ENCODE results near the gene TLE6.
"Not testable (repeated sequence)": the region's sequence is repeated elsewhere in the genome, so short reads cannot be mapped to it uniquely, and the experiment has no call there.

Gene TLE6

GRCh38 chr19:2977001-2977745 lies at the start of gene TLE6:
TLE6 (plus strand) TSS chr19:2977564; CDS start chr19:2978234, 670 bp downstream.
- DNase-seq = peak; percentile 91 to 92

- no peak for DNase-seq
Observed at GRCh38 chr19:2933490-2933910, 43.9 kb upstream of the TLE6 start.

DNA sequence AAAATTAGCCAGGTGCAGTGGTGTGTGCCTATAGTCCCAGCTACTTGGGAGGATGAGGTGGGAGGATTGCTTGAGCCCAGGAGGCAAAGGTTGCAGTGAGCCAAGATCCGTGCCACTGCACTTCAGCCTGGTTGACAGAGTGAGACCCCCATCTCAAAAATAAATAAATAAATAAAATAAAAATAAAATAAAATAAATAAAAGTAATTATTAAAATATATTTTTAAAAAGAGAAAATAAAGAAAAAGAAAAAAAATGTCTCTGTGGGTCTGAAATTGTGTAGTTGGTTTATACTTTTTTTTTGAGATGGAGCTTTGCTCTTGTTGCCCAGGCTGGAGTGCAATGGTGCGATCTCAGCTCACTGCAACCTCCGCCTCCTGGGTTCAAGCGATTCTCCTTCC lies 41.5 kb upstream of the TLE6 start:
- DNase-seq = not testable (repeated sequence)

DNA sequence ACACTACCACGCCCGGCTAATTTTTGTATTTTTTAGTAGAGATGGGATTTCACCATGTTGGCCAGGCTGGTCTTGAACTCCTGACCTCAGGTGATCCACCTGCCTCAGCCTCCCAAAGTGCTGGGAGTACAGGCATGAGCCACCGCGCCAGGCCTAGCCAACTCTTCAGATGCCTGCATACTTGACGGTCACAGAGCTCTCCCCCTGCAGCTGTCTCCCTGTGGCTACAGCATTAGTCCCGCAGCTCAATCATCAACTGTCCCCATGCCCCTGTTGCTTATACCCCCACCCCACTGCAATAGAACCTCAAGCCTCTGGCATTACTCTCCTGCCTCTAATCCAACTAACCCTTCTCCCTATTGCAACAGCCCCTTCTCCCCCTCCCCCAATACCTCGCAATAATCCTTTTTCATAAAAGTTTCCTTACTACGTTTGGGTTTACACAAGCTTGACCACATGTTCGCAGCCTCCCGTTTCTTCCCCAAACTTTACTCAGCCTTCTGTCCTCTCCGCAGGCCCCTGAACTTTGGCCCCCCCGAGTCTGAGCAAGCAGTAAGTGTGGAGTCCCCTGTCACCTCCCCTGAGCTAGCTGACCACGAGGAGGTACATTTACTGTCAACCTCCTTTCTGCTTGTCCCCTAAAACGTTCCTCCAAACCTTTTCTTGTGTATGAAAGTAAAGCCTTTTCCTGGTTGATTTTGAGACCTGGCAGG lies 34.3 kb upstream of the TLE6 start:
- no peak for DNase-seq

GRCh38 chr19:2944403-2944774 lies 33.0 kb upstream of the TLE6 start:
- no peak for DNase-seq

DNA sequence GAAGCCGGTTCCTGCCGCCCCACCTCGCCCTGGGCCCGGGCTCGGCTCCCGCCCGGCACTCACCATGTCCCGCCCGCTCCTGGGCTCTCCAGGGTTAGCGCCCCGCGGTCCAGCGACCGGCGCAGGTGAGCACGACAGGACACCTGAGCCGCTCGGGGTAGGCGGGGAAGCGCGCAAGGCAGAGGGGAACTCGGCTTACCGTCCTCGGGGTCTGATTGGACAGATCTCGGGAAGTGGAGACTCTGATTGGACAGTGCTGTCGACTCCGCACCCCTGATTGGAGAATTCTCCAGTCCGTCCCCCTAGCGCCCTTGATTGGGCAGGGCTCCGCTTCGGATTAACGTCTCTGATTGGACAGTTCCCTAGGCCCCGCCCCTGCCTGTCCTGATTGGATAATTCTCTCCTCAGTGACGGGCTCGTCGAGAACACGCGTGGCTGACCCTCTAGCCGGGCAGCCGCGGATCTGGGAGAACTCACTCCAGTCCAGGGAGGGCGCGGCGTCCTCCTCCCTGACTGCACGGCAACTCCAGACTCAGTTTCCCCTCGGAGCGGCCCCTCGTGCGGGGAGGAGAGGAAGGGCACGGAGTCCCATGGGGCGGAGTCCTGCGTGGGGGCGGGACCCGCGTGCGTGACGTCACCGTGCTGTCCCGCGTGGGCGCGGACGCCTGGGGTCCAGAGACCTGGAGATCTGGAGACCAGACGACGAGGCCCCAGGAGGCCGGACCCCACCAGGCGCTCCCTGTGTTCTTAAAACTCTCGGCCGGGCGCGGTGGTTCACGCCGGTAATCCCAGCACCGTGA lies 32.4 kb upstream of the TLE6 start, which contains the start of gene ZNF77:
TSS of gene ZNF77 (minus strand) at position 197 of the 800 bp plus-strand sequence. CDS start at position 66, 131 bp downstream.
- DNase-seq = peak; percentile 99 to 100

GRCh38 chr19:2945575-2946184 lies 31.7 kb upstream of the TLE6 start:
- DNase-seq = no peak

GRCh38 chr19:2949939-2950285 lies 27.5 kb upstream of the TLE6 start:
- no peak for DNase-seq

- DNase-seq = peak; percentile 100
Observed at GRCh38 chr19:2950286-2951124, 26.9 kb upstream of the TLE6 start.

- no peak for DNase-seq
Observed at GRCh38 chr19:2952953-2953481, 24.3 kb upstream of the TLE6 start.

- DNase-seq = no peak
Observed at GRCh38 chr19:2957160-2957559, 20.2 kb upstream of the TLE6 start.

DNA sequence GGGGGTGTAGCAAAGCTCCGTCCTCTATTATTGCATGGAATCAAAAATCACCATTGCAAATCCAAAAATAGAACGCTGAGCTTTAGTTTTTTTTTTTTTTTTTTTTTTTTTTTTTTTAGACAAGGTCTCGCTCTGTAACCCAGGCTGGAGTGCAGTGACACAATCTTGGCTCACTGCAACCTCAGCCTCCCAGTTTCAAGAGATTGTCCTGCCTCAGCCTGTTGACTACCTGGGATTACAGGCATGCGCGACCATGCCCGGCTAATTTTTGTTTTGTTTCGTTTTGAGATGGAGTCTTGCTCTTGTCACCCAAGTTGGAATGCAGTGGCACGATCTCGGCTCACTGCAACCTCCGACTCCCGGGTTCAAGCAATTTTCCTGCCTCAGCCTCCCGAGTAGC lies 17.2 kb upstream of the TLE6 start:
- DNase-seq = no peak

GRCh38 chr19:2962018-2962670 lies 15.2 kb upstream of the TLE6 start:
- DNase-seq = peak; percentile 21 to 24

DNA sequence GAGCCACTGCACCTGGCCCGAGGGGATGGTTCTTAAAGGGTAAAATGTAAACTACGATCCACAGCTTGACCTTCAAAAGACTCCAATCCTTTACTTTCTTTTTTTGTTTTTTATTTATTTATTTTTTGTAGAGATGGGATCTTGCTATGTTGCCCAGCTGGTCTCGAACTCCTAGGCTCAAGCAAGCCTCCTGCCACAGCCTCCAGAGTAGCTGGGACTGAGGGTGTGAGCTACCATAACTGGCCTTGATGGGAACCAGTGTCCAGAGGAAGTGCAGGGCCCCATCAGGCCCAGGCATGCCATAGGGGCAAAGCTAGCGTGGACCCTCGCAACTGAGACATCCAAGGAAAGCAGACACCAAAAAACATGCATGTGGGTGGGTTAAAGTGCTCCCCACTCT lies 14.2 kb upstream of the TLE6 start:
- no peak for DNase-seq

DNA sequence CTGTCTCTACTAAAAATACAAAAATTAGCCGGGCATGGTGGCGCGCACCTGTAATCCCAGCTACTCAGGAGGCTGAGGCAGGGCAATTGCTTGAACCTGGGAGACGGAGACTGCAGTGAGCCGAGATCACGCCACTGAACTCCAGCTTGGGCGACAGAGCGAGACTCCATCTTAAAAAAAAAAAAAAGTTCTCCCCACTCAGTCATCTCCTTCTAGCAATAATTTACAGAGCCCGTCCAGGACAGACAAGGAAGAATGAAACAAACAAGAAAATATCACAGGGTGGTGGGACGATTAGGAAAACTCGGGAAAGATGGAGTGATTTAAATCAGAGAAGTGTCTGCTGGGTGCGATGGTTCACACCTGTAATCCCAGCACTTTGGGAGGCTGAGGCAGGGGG lies 13.7 kb upstream of the TLE6 start:
- not testable (repeated sequence) for DNase-seq

DNA sequence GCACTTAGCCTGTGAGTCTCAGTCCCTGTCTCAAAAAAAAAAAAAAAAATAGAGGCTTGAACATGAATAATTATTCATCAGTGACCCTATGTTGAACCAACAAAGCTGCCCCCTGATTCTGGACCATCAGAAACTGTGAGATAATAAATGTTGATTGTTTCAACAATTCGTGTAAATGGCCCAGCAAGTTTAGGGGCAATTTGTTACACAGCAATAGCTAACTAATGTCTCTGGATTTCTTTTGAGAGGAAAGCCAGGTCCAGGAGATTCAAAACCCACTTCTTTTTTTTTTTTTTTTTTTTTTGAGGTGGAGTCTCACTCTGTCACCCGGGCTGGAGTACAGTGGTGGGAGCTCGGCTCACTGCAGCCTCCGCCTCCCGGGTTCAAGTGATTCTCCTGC lies 12.5 kb upstream of the TLE6 start:
- no peak for DNase-seq

DNA sequence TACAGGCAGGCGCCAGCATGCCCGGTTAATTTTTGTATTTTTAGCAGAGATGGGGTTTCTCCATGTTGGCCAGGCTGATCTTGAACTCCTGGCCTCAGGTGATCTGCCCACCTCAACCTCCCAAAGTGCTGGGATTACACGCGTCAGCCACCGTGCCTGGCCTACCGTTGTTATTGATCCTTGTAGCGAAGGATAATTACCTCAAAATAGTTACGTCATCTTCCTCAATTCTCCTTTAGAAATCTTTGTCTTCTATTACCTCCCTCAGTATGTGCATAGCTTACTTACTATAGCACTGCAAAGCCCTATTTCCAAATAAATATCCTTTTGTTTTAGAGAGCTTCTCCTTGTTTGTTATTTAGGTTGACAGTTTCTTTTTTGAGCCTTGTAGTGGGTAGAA lies 9.4 kb upstream of the TLE6 start:
- DNase-seq = no peak

DNA sequence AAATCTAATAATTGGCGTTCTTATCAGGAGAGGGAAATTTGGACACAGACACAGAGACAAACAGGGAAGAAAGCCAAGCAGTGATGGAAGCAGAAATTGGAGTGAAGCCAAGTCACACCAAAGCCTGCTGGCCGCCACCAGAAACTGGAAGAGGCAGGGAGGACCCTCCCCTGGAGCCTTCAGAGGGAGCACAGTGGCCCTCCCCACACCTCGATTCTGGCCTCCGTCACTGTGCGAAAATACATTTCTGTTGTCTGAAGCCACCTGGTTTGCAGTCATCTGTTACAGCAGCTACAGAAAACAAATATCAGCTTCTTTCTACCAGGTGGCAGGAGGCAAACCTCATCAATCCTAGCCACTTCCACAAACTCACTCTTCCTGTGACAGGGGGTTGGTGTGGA lies 8.3 kb upstream of the TLE6 start:
- DNase-seq = no peak

- DNase-seq = no peak
Observed at GRCh38 chr19:2970201-2970835, 7.0 kb upstream of the TLE6 start.

DNA sequence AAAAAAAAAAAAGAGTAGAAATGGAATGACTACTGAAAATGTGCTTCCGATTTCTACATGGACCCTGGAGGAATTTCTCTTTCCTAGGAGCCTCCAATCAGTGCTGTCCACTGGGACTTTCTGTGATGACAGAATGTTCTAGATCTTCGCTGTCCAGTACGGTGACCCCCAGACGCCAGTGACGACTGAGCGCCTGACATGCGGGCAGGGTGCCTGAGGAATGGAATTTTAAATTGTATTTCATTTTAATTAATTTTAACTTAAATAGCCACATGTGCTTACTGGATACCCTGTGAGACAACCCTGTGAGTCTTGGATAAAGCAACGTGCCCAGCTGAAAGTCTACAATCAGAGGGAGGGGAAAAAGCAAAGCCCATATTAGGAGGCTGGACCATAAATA lies 4.1 kb upstream of the TLE6 start:
- no peak for DNase-seq

Measured in activated CD4-positive, alpha-beta T cell treated with anti-CD3 and anti-CD28 coated beads, Interleukin-2, amount 50 U/mL, for 4 hours (primary cell).